ENCODE data around the gene LYZL1.
"Not testable (repeated sequence)": the region's sequence is repeated elsewhere in the genome, so short reads cannot be mapped to it uniquely, and the experiment has no call there.

The LYZL1 gene

GRCh38 chr10:29265210-29265768, 23.6 kb upstream of the LYZL1 start:
- no peak for DNase-seq

DNA sequence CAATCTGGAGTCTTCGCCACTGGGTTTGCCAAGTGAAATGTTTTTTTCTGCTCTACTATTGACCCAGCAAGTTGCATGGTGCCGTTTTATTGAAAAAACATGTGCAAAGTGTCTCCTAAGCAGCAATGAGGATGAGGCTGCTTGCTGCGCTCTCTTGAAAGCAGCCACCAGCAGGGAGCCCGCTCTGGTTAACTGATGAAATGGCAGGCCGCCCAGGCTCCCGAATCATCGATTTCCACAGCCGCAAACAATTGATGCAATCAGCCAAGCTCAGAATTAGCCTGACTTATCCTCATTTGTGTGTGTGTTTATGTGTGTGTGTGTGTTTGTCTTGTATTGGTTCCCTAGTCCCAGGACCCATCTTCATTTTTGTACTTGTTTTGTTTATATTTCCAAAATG, 22.2 kb upstream of the LYZL1 start:
- no peak for DNase-seq

GRCh38 chr10:29268011-29268410, 20.9 kb upstream of the LYZL1 start:
- DNase-seq = no peak

- DNase-seq = no peak
Observed at GRCh38 chr10:29269486-29269885, 19.4 kb upstream of the LYZL1 start.

DNA sequence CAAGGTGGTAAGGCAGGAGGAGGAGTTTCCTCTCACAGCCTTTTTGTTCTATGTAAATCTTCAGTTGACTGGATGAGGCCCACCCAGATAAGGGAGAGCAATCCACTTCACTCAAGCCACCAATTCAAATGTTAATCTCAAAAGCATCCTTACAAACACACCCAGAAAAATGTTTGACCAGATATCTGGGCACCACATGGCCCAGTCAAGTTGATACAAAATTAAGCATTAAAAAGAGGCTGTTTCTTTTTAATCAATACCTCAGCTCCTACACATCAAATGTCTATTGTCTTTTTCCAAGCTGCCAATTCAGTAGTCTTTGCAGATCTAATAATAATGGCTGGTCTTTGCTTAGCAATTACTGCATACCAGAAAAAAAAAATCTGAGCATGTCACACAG, 18.0 kb upstream of the LYZL1 start:
- no peak for DNase-seq

GRCh38 chr10:29271877-29272276, 17.0 kb upstream of the LYZL1 start:
- DNase-seq = no peak

- no peak for DNase-seq
Observed at GRCh38 chr10:29273478-29273877, 15.4 kb upstream of the LYZL1 start.

DNA sequence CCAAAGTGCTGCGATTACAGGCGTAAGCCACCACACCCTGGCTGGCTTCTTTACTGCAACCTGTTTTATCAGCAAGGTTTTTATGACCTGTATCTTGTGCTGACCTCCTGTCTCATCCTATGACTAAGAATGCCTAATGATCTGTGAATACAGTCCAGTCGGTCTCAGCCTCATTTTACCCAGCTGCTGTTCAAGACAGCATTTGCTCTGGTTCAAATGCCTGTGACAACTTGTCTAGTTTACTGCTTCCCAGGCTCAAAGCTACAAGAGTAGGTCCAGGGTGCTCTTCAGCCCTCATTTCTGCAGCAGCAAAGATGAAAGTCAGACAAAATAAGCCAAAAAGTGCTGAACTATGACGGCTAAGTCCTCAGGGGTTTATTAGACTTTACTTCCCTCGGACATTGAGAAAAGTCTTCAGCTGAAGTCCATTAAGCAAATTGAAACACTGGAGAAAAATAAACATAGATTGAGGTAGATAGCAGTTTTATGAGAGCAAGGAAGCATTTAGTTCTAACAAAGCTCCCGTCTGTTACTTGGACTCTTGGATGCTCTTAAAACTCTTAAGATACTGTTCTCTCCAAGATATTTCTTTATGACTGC, 12.5 kb upstream of the LYZL1 start:
- no peak for DNase-seq

DNA sequence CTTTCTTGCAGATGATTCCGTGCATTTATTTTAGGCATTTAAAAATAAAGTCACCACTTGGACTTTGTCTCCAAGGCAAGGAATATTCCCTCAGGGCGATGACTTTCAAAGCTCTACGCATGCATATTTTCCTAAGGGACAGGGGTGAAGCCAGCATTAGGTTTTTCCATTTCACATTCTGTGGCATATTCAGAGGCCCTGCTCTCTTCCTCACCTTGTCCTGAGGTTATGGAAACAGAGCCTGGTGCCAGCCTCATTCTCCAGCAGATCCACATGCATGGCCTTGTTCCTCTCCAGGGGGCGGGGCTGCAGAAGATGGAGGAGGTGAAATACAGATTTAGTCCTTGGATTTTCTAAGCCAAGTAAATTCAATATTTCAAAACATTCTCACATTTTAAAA, 11.6 kb upstream of the LYZL1 start:
- no peak for DNase-seq

GRCh38 chr10:29279779-29280487, 8.9 kb upstream of the LYZL1 start:
- no peak for DNase-seq

- no peak for DNase-seq
Observed at GRCh38 chr10:29280488-29280840, 8.4 kb upstream of the LYZL1 start.

GRCh38 chr10:29285624-29286051, 3.2 kb upstream of the LYZL1 start:
- DNase-seq = no peak

GRCh38 chr10:29287635-29288034, 1.2 kb upstream of the LYZL1 start:
- DNase-seq = no peak

- not testable (repeated sequence) for DNase-seq
Observed at GRCh38 chr10:29291561-29291960, 2.7 kb downstream of the LYZL1 start.

GRCh38 chr10:29292406-29292805, 3.5 kb downstream of the LYZL1 start:
- not testable (repeated sequence) for DNase-seq

GRCh38 chr10:29295813-29296212, 6.9 kb downstream of the LYZL1 start:
- DNase-seq = no peak

DNA sequence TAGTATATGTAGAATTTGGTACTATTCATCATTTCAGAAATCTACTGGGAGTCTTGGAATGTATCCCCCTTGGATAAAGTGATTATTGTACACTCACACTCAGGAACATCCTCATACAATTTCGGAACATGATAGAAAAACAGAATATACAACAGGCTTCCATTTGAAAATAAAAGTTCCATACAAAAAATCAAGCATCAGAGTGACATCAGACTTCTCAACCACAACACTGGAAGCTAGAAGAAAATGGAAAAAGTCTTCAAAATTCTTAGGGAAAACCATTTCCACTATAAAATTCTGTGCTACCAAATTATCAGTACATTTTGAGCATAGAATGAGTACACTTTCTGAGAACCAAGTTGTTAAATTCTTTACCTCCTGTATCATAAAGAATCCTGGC, 8.8 kb downstream of the LYZL1 start:
- DNase-seq = no peak

DNA sequence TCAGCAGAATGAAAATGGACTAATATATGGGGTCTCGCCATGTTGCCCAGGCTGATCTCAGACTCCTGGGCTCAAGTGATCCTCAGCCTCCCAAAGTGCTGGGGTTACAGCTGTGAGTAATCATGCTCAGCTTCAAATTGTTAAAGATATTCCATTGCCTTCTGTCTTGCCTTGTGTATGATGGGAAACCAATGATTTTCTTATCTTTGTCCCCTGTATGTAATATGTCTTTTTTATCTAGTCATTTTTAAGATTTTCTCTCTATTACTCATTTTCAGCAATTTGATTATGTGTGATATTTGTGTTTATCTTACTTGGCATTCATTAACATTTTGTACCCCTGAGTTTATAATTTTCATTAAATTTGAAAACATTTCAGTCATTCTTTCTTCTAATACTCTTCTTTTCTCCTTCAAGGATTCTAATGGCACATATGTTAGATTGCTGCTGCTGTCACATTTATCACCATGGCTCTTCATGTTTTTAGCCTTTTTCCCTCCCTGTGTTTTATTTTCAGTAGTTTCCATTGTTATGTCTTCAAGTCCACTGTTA, 12.6 kb downstream of the LYZL1 start:
- no peak for DNase-seq

DNA sequence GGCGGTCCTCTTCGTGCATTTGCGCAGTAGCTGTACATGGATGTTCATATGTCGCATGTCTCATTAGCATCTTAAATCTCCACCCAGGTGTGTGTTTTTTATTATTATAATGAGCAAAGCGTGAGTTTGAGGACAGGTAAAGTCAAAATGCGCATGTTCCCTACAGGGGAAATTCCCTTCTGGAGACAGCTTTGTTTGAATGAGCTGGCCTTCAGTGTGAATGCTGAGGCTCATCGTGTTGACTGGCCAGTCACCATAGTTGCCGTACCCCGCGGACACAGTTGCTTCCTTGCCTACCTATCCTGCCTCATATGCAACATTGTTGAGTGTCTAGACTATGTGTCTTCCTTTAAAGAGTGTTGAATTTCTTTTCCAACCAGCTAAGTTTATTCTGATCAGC, 13.6 kb downstream of the LYZL1 start:
- DNase-seq = no peak

DNA sequence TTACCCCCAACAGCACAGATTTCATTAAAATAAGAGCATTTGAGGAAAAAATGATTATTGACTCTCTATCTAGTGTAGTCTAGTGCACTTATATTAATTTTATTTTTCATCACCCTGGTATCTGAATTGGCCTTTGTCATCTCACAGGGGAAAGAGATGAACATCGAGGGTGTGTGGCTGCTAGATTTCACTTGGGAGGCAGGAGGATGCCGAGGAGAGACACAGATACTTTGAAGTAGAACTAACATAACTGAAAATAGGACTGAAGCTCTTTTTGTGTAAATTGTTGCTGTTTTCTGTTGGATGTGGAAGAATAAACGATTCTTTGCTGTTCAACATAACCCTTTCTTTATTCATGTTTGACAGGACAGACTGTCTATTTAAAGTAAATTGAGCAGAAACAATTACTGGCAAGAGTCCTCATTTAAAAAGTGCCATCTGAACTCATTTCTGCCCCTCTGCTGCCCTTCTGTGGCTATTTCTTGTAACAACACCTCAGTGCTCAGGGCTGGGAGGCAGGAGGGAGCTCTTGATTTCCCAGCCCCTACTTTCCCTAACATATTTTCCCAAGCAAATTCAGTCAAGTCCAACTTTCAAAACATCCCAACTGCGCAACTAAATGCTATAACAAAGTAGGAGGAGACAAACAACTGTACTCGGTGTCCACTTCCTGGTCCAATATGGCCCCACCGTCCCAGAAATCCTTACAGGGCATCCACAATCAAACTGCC, 15.6 kb downstream of the LYZL1 start:
- peak; percentile 39 for DNase-seq

GRCh38 chr10:29304995-29305335, 16.1 kb downstream of the LYZL1 start:
- DNase-seq = no peak

GRCh38 chr10:29306688-29307087, 17.8 kb downstream of the LYZL1 start:
- no peak for DNase-seq

- DNase-seq = not testable (repeated sequence)
Observed at GRCh38 chr10:29308142-29308541, 19.3 kb downstream of the LYZL1 start.

DNA sequence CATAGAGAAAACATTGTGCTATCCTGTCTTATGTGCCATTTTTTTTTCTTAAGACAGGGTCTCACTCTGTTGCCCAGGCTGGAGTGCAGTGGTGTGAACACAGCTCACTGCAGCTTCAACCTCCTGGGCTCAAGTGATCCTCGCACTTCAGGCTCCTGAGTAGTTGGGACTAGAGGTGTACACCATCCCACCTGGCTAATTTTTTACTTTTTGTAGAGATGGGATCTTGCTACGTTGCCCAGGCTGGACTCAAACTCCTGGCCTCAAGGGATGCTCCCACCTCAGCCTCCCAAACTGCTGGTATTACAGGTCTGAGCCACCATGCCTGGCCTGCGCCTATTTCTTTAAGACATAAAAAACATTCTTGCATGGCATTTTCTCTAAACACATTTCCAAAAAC, 20.6 kb downstream of the LYZL1 start:
- no peak for DNase-seq

Measured in NCI-H1436 treated with DMSO at 0.1 percent for 48 hours (cell line).